SK-N-SH (cell line): ENCODE data around the gene USP32. TPM values are rescaled to one million over a fixed set of nuclear protein-coding genes. Genes with fewer than 3 reads are reported as not detected.

Source experiments
- CTCF ChIA-PET: fragments of 300-600, 350-600 bp; formaldehyde crosslinking; extraction: SDS; loops from one replicate; lab custom pipeline; 2021; lab: Yijun Ruan, JAX
- POLR2A ChIA-PET: fragments of 350-600 bp; sonication (Branson Sonifier 250); formaldehyde crosslinking; extraction: SDS; loops from one replicate; lab custom pipeline; 2020; ENCODE audit warnings: antibody characterized with exemption, inconsistent platforms; lab: Yijun Ruan, JAX
- DNase-seq: peaks from one replicate; pipeline ENCODE4 v3.0.0; 2012
- H2AFZ ChIP-seq: fragments of 200-600 bp; sonication (generic); 2 replicates; pipeline ENCODE4 v1.8.1; 2016; ENCODE audit warnings: antibody characterized with exemption, mild to moderate bottlenecking, low read depth
- H3F3A ChIP-seq: fragments of 200-600 bp; sonication (generic); replicated peaks from 2 replicates; pipeline ENCODE3; 2016; ENCODE audit warnings: antibody characterized with exemption, mild to moderate bottlenecking; ENCODE audit not compliant: insufficient read depth
- H3K27ac ChIP-seq, 2 experiments: fragments of 200-500 bp in 1 of 2; fragments of 200-600 bp in 1 of 2; sonication (Bioruptor generic) in 1 of 2; sonication (generic), shearing (Covaris generic) in 1 of 2; 2 replicates each; pipeline versions ENCODE4 v1.5.1 to v1.6.1; 2014 to 2016; ENCODE audit warnings: low read depth in 2 of 2, inconsistent platforms in 1 of 2, low read length in 1 of 2, mild to moderate bottlenecking in 1 of 2, mixed read lengths in 1 of 2
- H3K27me3 ChIP-seq: fragments of 200-600 bp; sonication (generic), shearing (Covaris generic); 2 replicates; pipeline ENCODE4 v1.6.1; 2016; ENCODE audit warnings: mixed run types; ENCODE audit not compliant: insufficient read depth
- H3K36me3 ChIP-seq, 2 experiments: fragments of 200-500 bp in 1 of 2; fragments of 200-600 bp in 1 of 2; sonication (Bioruptor generic) in 1 of 2; sonication (generic) in 1 of 2; replicated peaks in 1 of 2; 2 replicates each; pipeline versions ENCODE3 to v1.5.1; 2014 to 2016; ENCODE audit warnings: low read length in 1 of 2, mild to moderate bottlenecking in 1 of 2; ENCODE audit not compliant: insufficient read depth in 2 of 2, control insufficient read depth in 1 of 2
- H3K4me1 ChIP-seq, 2 experiments: fragments of 200-500 bp in 1 of 2; fragments of 200-600 bp in 1 of 2; sonication (Bioruptor generic) in 1 of 2; sonication (generic), shearing (Covaris generic) in 1 of 2; 2 replicates each; pipeline versions ENCODE4 v1.5.1 to v1.6.1; 2014 to 2016; ENCODE audit warnings: low read depth in 1 of 2, low read length in 1 of 2, mixed run types in 1 of 2; ENCODE audit not compliant: insufficient read depth in 2 of 2, control insufficient read depth in 1 of 2
- H3K4me2 ChIP-seq: fragments of 200-600 bp; sonication (generic), shearing (Covaris generic); 2 replicates; pipeline ENCODE4 v1.6.1; 2017; ENCODE audit warnings: mixed run types
- H3K4me3 ChIP-seq, 2 experiments: fragments of 200-500 bp in 1 of 2; fragments of 200-600 bp in 1 of 2; sonication (Bioruptor generic) in 1 of 2; sonication (generic), shearing (Covaris generic) in 1 of 2; 2 replicates each; pipeline versions ENCODE4 v1.5.1 to v1.8.1; 2014 to 2016; ENCODE audit warnings: low read depth in 2 of 2, inconsistent platforms in 1 of 2, low read length in 1 of 2, mild to moderate bottlenecking in 1 of 2, mixed read lengths in 1 of 2, moderate library complexity in 1 of 2
- H3K79me2 ChIP-seq: fragments of 200-600 bp; sonication (generic); 2 replicates; pipeline ENCODE4 v1.8.1; 2017; ENCODE audit warnings: mild to moderate bottlenecking; ENCODE audit not compliant: insufficient read depth
- H3K9ac ChIP-seq: fragments of 200-600 bp; sonication (generic); 2 replicates; pipeline ENCODE4 v1.6.1; 2017; ENCODE audit warnings: mixed run types
- H3K9me2 ChIP-seq: fragments of 200-600 bp; sonication (generic); 2 replicates; pipeline ENCODE4 v1.6.1; 2017; ENCODE audit warnings: mixed run types
- H3K9me3 ChIP-seq: fragments of 200-600 bp; sonication (generic); 2 replicates; pipeline ENCODE4 v1.6.1; 2017; ENCODE audit warnings: mixed run types, mild to moderate bottlenecking, moderate library complexity
- H4K20me1 ChIP-seq: fragments of 200-600 bp; sonication (generic); 2 replicates; pipeline ENCODE4 v1.6.1; 2017; ENCODE audit warnings: mild to moderate bottlenecking, mixed run types; ENCODE audit not compliant: insufficient read depth
- CHD2 ChIP-seq: fragments of 150-350 bp; IDR thresholded peaks from 2 replicates; pipeline ENCODE4 v1.6.1; 2018; ENCODE audit warnings: low read length; ENCODE audit not compliant: partially characterized antibody
- CTCF ChIP-seq: fragments of 200-600 bp; sonication (generic); IDR thresholded peaks from 2 replicates; pipeline ENCODE4 v1.6.1; 2017; ENCODE audit warnings: antibody characterized with exemption, mild to moderate bottlenecking, moderate library complexity
- ELF1 ChIP-seq: IDR thresholded peaks from 2 replicates; pipeline ENCODE4 v1.4.0; 2012
- EP300 ChIP-seq, 2 experiments: IDR thresholded peaks; 2 replicates each; pipeline versions ENCODE4 v1.4.0 to v1.6.1; 2012; ENCODE audit warnings: borderline replicate concordance in 1 of 2, low read depth in 1 of 2, low read length in 1 of 2
- EZH2phosphoT487 ChIP-seq: fragments of 200-600 bp; sonication (generic); IDR thresholded peaks from 2 replicates; pipeline ENCODE4 v1.6.1; 2017; ENCODE audit warnings: low read depth, mixed run types, mild to moderate bottlenecking, antibody characterized with exemption, moderate library complexity, borderline replicate concordance
- FOSL2 ChIP-seq: IDR thresholded peaks from 2 replicates; pipeline ENCODE4 v1.4.0; 2012; ENCODE audit warnings: low read depth, mild to moderate bottlenecking, moderate library complexity, borderline replicate concordance
- GABPA ChIP-seq: IDR thresholded peaks from 2 replicates; pipeline ENCODE4 v1.4.0; 2012; ENCODE audit warnings: low read depth, mild to moderate bottlenecking
- GATA2 ChIP-seq: sonication (generic); formaldehyde crosslinking; IDR thresholded peaks from 2 replicates; pipeline ENCODE4 v1.5.0; 2020; ENCODE audit warnings: mild to moderate bottlenecking, missing genetic modification reagents
- IRF3 ChIP-seq: fragments of 150-350 bp; IDR thresholded peaks from 2 replicates; pipeline ENCODE4 v1.6.1; 2016; ENCODE audit warnings: mild to moderate bottlenecking, low read depth, low read length
- MEF2A ChIP-seq: IDR thresholded peaks from 2 replicates; pipeline ENCODE4 v1.4.0; 2012; ENCODE audit warnings: low read depth, borderline replicate concordance
- RAD21 ChIP-seq: IDR thresholded peaks from 2 replicates; pipeline ENCODE4 v1.6.1; 2012; ENCODE audit warnings: mild to moderate bottlenecking, low read length
- RCOR1 ChIP-seq: fragments of 150-350 bp; IDR thresholded peaks from 2 replicates; pipeline ENCODE4 v1.6.1; 2017; ENCODE audit warnings: antibody characterized with exemption, low read length
- TCF12 ChIP-seq: IDR thresholded peaks from 2 replicates; pipeline ENCODE4 v1.4.0; 2012
- TEAD4 ChIP-seq: IDR thresholded peaks from 2 replicates; pipeline ENCODE4 v1.4.0; 2012; ENCODE audit warnings: mild to moderate bottlenecking, borderline replicate concordance; ENCODE audit not compliant: insufficient read depth
- USF1 ChIP-seq: IDR thresholded peaks from 2 replicates; pipeline ENCODE4 v1.4.0; 2012; ENCODE audit warnings: low read depth, borderline replicate concordance
- USF2 ChIP-seq: fragments of 150-350 bp; IDR thresholded peaks from 2 replicates; pipeline ENCODE4 v1.6.1; 2017; ENCODE audit warnings: antibody characterized with exemption, low read length, low read depth, borderline replicate concordance
- YY1 ChIP-seq: IDR thresholded peaks from 2 replicates; pipeline ENCODE4 v1.4.0; 2012; ENCODE audit warnings: low read depth, mild to moderate bottlenecking
- WGBS: methylation state at CpG from one replicate; pipeline ENCODE4 v1.1.6; 2017; ENCODE audit warnings: low lambda C conversion rate; 5-methylcytosine and 5-hydroxymethylcytosine counted together
- polyA plus RNA-seq, 3 experiments: library from polyadenylated mRNA; depleted of rRNA; stranded (reverse); fragments of >200 nt; gene quantifications; 2 replicates each; pipeline ENCODE4 v1.2.3, GENCODE V29; 2012

The USP32 gene
- polyA plus RNA-seq, 1 of the 3 experiments (the other 2 are of a cell fraction) = 25.6 TPM

GRCh38 chr17:60301649-60302048 lies 90.3 kb downstream of the USP32 start:
- 97% methylated on average over 1 of the region's 1 CpG for WGBS
- peaks cover 13% of the 10 kb centered on the region; the same call in 1 of the 2 replicates for H4K20me1 ChIP-seq
- peaks cover 2% of the 10 kb centered on the region for H3F3A ChIP-seq
- ChIA-PET CTCF (interaction anchor here (1.2 kb wide), 1 partner anchor 34 kb away, joined by 3 read pairs; no protein-coding TSS in a partner anchor), POLR2A (no interaction called here)
- no peak overlapping the region for H3K27ac ChIP-seq
- H3K36me3 ChIP-seq = peaks cover 14 to 20% of the 10 kb centered on the region in 2 experiments
- DNase-seq = no peak
- no peaks in the 10 kb centered on the region for H3K9me2 ChIP-seq
- no peaks in the 10 kb centered on the region for H3K27me3 ChIP-seq
- TF ChIP-seq ELF1 (no peak), TEAD4 (no peak), YY1 (no peak), TCF12 (no peak), EP300 (IDR thresholded peaks at IDR 0.05; ENCODE audit: borderline replicate concordance in 1 of 2, low read depth in 1 of 2, low read length in 1 of 2) (no peak), GATA2 (CRISPR knock-in tag) (no peak), GABPA (no peak), USF2 (no peak), RAD21 (no peak), CHD2 (no peak), IRF3 (no peak), FOSL2 (no peak), RCOR1 (no peak), EZH2phosphoT487 (no peak), MEF2A (no peak), USF1 (no peak), CTCF (no peak)
- H3K9ac ChIP-seq = no peak overlapping the region
- H3K9me3 ChIP-seq = no peaks in the 10 kb centered on the region
- no peak overlapping the region for H3K4me2 ChIP-seq
- H3K4me3 ChIP-seq = no peak overlapping the region
- no peak overlapping the region for H2AFZ ChIP-seq
- H3K4me1 ChIP-seq = no peaks in the 10 kb centered on the region; a peak in 1 of 4 replicates
- H3K79me2 ChIP-seq = peaks cover 65% of the 10 kb centered on the region
